Gastrocnemius medialis (tissue), 4 donors: ENCODE data around the gene SAMD4A.

ENCODE experiments used
- CTCF ChIP-seq, 5 experiments: fragments of 450-650 bp in 3 of 5; fragments of 200-600 bp in 2 of 5; sonication (generic) in 2 of 5; IDR thresholded peaks in 4 of 5; conservative IDR thresholded peaks in 1 of 5; 1 replicate in 4 of 5; 2 replicates in 1 of 5; pipeline ENCODE4 v1.5.1; 2016 to 2019; ENCODE audit warnings: antibody characterized with exemption in 5 of 5, mild to moderate bottlenecking in 3 of 5, moderate library complexity in 3 of 5
- POLR2A ChIP-seq, 2 donors: fragments of 450-650 bp; IDR thresholded peaks; one replicate each; pipeline ENCODE4 v1.6.1; 2017; ENCODE audit warnings: antibody characterized with exemption in 2 of 2, mild to moderate bottlenecking in 2 of 2, moderate library complexity in 2 of 2

- TF ChIP-seq POLR2A (IDR thresholded peaks at IDR 0.05) = no peak
- no peak for TF ChIP-seq CTCF (IDR thresholded peaks at IDR 0.05 in 4 of 5, conservative IDR thresholded peaks at IDR 0.05 in 1 of 5)
Observed at GRCh38 chr14:54715811-54716210, 148.9 kb downstream of the SAMD4A start.
